GM19238 (cell line): ENCODE data around the gene RPTOR.
"Not testable (repeated sequence)": the region's sequence is repeated elsewhere in the genome, so short reads cannot be mapped to it uniquely, and the experiment has no call there.

Experiments
- DNase-seq: peaks from one replicate; pipeline ENCODE4 v3.0.0; 2011; ENCODE audit warnings: low spot score; ENCODE audit not compliant: insufficient read length

The RPTOR gene

GRCh38 chr17:80761110-80761871 lies 216.7 kb downstream of the RPTOR start:
- DNase-seq = no peak

- no peak for DNase-seq
Measured at GRCh38 chr17:80762076-80762475, 217.4 kb downstream of the RPTOR start.

GRCh38 chr17:80763293-80763867 lies 218.7 kb downstream of the RPTOR start:
- DNase-seq = no peak

DNA sequence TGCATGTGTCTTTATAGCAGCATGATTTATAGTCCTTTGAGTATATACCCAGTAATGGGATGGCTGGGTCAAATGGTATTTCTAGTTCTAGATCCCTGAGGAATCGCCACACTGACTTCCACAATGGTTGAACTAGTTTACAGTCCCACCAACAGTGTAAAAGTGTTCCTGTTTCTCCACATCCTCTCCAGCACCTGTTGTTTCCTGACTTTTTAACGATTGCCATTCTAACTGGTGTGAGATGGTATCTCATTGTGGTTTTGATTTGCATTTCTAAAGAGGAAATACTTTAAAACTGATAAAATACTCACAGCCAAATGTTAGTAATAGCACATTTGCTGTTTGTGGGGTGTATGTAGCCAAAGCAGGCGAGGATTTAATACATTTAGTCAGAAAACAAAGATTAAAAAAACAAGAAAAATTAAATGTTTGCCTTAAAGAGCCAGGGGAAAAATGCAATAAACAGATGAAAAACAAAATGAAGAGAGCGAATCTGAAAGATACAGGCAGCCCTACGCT lies 220.0 kb downstream of the RPTOR start:
- DNase-seq = not testable (repeated sequence)

DNA sequence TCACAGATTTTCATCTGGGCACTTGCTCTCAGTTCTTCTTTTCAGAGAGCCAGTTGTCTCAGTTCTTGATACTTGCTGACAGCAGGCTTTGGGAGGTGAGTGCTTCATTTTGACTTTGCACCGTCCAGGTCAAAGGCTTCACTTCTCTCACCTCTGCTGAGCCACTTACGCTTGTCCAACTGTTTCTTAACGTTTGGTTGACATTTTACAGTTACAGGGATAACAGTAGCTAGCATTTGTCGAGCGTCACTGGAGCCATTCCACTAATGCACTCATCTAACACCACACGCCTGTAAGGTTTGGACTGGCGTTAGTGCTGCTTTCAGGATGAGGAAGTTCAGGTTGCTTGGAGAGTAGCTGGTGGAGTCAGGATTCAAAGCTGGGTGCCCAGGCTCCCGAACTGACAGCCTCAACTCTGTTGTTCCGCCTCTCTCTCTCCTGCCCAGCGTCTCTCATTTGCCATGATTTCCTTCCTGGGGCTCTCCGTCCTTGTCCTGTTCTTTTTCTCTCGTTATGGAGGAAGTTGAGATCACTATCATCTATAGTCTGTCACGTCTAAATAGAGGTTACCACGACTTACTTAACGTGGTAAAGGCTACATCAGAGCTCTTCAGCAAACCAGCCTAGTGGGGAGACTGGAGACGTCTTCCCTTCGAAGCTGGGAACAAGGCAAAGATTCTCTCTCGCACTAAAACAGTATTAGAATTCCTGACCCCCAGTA lies 220.8 kb downstream of the RPTOR start:
- DNase-seq = no peak

DNA sequence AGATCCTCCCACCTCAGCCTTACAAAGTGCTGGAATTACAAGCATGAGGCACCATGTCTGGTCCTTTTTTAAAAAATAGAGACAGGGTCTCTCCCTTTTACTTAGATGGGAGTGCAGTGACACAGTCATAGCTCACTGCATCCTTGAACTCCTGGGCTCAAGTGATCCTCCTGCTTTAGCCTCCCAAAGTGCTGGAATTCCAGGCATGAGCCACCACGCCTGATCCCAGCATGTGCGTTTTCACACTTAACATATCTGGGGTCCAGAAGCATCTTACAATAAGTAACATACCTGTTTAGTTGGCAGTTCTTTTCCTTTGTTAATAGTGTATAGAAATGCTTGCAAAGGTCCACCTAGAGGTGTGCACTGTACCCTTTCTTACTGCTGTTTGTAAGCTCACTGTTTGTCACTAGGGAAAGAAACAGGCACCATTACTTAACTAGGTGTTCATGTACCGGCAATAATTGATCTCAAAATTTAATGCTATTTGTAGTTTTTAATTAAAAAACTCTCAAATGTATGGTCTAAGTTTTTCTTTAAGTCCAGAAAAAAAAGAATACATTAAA lies 221.7 kb downstream of the RPTOR start:
- no peak for DNase-seq

DNA sequence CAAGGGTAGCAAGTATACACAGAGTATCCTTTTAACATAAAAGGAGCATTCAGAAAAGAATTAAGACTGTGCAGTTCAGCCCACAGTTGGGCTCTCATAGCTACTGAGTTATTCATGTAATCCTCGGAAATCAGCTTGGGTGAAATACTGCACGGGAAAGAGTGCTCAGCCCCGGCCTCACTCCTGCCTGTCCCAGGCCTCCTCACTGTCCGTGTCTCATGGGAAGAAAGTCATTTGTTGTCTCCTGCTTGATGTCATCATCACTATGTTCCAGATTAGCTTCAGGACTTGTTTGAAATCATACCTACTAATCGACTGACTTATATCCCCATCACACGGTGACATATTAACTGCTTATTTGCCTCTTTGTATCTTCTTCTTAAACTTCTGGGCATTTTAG lies 223.8 kb downstream of the RPTOR start:
- no peak for DNase-seq

DNA sequence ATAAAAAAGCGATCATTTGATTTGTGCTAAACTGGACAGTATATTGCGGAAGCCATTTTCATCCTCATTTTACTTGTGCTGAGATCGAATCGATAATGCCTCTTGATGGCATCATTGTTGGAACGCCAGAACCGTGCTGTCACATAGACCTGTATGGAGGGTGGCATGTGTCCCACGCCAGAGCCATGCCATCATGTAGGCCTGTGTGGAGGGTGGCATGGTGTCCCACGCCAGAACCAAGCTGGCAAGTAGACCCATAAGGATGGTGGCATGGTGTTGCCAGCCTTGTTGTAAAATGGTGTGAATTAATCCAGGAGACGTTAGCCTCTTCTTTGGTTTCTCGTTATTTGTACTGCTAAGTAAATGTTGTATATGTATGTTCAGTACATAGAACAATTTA lies 224.3 kb downstream of the RPTOR start:
- DNase-seq = no peak

DNA sequence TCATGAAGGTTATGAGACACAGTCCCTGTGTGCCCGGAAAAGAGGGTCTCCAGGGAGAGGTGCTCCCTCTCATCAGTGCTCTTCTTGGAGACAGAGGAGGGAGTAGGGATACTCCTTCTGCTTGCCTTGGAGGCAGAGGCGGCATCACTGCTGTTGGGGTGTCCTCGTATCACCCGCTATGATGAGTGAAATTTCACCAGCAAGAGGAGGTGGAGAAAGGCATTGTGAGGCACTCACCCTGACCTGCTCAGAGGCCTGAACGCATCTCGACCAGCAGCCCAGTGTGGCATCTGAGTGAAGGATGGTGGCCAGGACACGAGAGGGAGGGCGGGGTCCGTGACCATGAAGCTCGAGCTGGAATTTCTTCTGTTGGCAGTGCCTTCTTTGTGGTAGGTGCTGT lies 224.9 kb downstream of the RPTOR start:
- DNase-seq = no peak

GRCh38 chr17:80769936-80770625 lies 225.4 kb downstream of the RPTOR start:
- DNase-seq = no peak

DNA sequence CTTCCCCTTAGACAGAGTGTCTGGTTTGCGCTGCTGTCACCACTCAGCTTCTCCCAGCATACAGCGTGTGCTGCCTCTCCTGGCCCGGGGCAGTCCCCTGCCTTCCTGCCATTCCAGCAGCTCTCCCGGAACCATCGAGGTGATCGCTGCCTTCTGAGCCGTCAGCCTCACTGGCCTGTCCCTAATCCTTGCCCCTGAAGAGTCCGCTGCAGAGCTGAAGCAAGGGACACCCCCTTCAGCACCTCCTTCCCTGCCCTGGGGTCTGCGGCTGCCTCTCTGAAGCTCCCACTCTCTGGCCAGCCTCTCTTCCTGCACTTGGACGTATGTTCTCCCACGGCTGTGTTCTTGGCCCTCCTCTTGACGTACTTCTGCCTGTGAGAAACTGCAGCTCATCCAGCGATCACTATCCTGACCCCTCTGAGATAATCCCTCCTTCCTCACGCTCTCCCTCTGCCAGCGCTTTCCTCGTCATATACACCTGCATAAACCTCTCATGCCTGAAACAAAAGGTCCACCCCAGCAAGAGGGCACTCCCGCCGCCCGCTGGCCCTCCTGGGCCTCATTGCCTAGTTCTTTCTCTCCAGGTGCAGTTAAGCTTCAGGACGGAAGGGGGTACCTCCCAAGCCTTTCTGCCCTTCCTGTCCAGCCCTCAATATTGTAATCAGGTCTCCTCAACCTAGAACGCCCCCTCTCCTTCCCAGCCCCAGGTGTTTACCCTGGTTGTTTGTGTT lies 226.4 kb downstream of the RPTOR start:
- DNase-seq = no peak

GRCh38 chr17:80771612-80772005 lies 227.0 kb downstream of the RPTOR start:
- no peak for DNase-seq

DNA sequence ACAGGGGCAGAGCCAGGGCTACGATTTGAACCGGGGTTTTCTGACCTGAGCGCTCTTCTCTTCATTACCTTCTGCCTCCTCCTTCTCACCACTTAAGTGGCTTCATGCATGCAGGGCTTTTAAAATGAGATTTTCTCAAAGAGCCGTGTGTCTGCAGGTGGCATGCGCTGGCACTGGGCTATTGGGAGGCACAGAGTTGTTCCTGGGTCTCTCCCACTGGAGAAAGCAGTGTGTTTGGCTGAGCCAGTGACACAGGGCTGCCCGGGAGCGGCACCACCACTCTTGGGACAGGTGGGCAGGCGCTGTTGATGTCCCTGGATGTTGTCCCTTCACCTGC lies 228.2 kb downstream of the RPTOR start:
- DNase-seq = no peak

DNA sequence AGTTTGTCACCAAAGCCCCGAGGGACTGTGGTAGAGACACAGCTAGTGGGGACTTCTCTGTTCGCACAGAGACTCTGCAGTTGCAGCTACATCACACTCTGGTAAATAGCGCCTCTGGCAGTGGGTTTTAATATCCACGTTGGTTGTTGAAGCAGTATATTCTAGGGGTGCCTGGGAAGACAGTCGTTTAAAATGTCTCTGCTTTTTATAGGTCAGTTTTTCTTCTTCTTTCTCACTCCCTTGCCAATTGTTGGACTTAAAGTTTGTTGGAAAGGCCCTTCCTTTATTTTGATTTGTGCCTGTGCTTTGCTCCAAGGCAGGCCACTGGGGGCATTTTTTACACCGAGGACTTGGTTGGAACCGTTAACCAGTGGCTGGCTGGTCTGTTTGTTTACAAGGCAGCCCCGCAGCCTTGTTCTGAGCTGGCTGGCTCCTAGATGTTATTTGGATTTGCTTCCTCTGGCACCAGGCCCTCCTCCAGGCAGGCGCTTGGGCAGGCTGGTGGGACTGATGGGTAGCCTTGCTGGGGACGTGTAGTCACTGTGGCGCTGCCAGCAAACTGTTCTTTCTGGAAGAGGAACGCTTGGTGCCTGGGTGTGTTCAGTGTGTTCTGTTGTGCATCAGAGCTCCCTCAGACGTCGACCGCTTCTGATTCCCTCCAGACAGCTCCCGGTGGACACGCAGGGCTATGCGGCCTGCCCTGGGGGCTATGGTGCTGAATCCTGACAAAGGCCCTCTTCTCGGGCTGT lies 228.8 kb downstream of the RPTOR start:
- no peak for DNase-seq

- DNase-seq = no peak
Measured at GRCh38 chr17:80774146-80774545, 229.5 kb downstream of the RPTOR start.

- no peak for DNase-seq
Measured at GRCh38 chr17:80774643-80775281, 230.1 kb downstream of the RPTOR start.

GRCh38 chr17:80775863-80776262 lies 231.2 kb downstream of the RPTOR start:
- DNase-seq = no peak

- no peak for DNase-seq
Measured at GRCh38 chr17:80777274-80777673, 232.6 kb downstream of the RPTOR start.

DNA sequence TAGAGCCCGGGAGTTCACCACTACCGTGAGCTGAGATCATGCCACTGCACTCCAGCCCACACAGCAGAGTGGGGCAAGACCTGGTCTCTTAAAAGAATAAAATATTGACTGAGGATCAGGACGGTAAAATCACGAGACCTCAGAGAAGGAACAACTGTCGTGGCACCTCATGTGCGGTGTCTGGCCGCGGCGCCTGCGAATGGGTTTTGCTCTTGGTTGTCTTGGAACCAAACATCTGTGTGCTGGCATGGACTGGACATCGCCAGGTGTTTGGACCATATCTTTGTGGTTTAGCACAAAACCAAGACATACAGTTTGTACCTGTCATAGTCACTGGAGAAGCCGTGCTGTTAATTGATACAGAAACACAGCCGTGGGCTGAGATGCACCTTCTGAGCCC lies 234.1 kb downstream of the RPTOR start:
- no peak for DNase-seq

- no peak for DNase-seq
Measured at GRCh38 chr17:80779336-80779735, 234.7 kb downstream of the RPTOR start.
